ENCODE results near the gene CDH4. TPM values are rescaled to one million over a fixed set of nuclear protein-coding genes. Genes with fewer than 3 reads are reported as not detected.

CDH4 gene
- total and polyA plus RNA-seq, 2 of the 4 experiments (the other 2 are of a cell fraction), result 1.6 to 3.5 TPM

- no peak for TF ChIP-seq NFE2L2 (IDR thresholded peaks at IDR 0.05; ENCODE audit: low read depth, low read length)
- no peak for TF ChIP-seq CTCF (conservative IDR thresholded peaks at IDR 0.05; ENCODE audit: low read depth, low read length)
- no peak for TF ChIP-seq SMC3 (IDR thresholded peaks at IDR 0.05; ENCODE audit: low read depth, low read length)
- TF ChIP-seq CHD1 (IDR thresholded peaks at IDR 0.05; ENCODE audit: low read depth, low read length), result no peak
- no peak for TF ChIP-seq USF2 (IDR thresholded peaks at IDR 0.05; ENCODE audit: low read depth, low read length)
- TF ChIP-seq FOS (IDR thresholded peaks at IDR 0.05; ENCODE audit: low read depth, low read length), result no peak
- no peak for TF ChIP-seq CEBPB (IDR thresholded peaks at IDR 0.05; ENCODE audit: low read depth, low read length)
- no peak for TF ChIP-seq BHLHE40 (IDR thresholded peaks at IDR 0.05; ENCODE audit: low read depth, low read length)
- no TSS peak for BruUV-seq (replicated peaks)
Measured at GRCh38 chr20:61663521-61664425, 411.7 kb downstream of the CDH4 start.

More at GRCh38 chr20:61663521-61664425, 411.7 kb downstream of the CDH4 start:
- Histone ChIP-seq H3K56ac (ENCODE audit: extremely low read depth, insufficient read depth, low read length) (no peak overlapping the region), H2BK120ac (ENCODE audit: low read depth, low read length) (no peak overlapping the region), H3K4me3 (ENCODE audit: insufficient read depth, low read depth, low read length) (no peak overlapping the region), H2AK9ac (replicated peaks; ENCODE audit: low read depth, low read length, poor library complexity) (no peak overlapping the region), H3K23ac (ENCODE audit: low read depth, low read length) (no peak overlapping the region), H3K18ac (ENCODE audit: low read depth, low read length) (no peak overlapping the region), H3K4ac (ENCODE audit: low read depth, low read length) (no peak overlapping the region), H2AFZ (replicated peaks; ENCODE audit: low read length, poor library complexity) (peak overlapping the region; percentile 58), H3K27ac (ENCODE audit: insufficient read depth, low read length) (no peak overlapping the region), H2AK5ac (ENCODE audit: low read depth, low read length) (no peak overlapping the region), H4K91ac (ENCODE audit: insufficient read depth, low read depth, low read length) (no peak overlapping the region), H3K9me3 (ENCODE audit: control insufficient read depth, insufficient read depth, low read length) (peaks cover 4% of the 10 kb centered on the region; the same call in 1 of the 2 replicates), H3K36me3 (ENCODE audit: control insufficient read depth, insufficient read depth, low read length) (no peaks in the 10 kb centered on the region), H3K27me3 (ENCODE audit: control insufficient read depth, insufficient read depth, low read length) (no peaks in the 10 kb centered on the region; the same call in 1 of the 2 replicates), H4K8ac (ENCODE audit: low read depth in 2 of 2, low read length in 2 of 2) (no peak overlapping the region), H3K9ac (ENCODE audit: low read depth, low read length) (no peak overlapping the region), H3K14ac (replicated peaks; ENCODE audit: low read depth, low read length) (no peak overlapping the region), H3K4me1 (ENCODE audit: control insufficient read depth, insufficient read depth, low read length) (no peaks in the 10 kb centered on the region), H2BK5ac (ENCODE audit: low read depth, low read length, poor library complexity, severe bottlenecking) (no peak overlapping the region), H3K79me1 (ENCODE audit: low read depth in 1 of 2, low read length in 2 of 2) (no peaks in the 10 kb centered on the region), H4K20me1 (ENCODE audit: insufficient read depth, low read length) (no peaks in the 10 kb centered on the region), H4K5ac (ENCODE audit: low read depth, low read length) (no peak overlapping the region), H3K9me1 (ENCODE audit: insufficient read depth, low read length) (no peaks in the 10 kb centered on the region), H2BK15ac (ENCODE audit: low read depth, low read length) (no peak overlapping the region), H2BK20ac (ENCODE audit: low read depth, low read length) (no peak overlapping the region), H3K4me2 (ENCODE audit: low read depth, low read length) (no peak overlapping the region)
- POLR2A ChIA-PET (ENCODE audit: unreplicated experiment), result no interaction called here
- intact Hi-C loops (cut with micrococcal nuclease) (no loop called here), dilution Hi-C loops (cut with HindIII; ENCODE audit: low sequenced_read_pairs, unreplicated experiment) (no loop called here), in situ Hi-C loops (cut with MboI; ENCODE audit: low sequenced_read_pairs) (no loop called here)
- CTCF ChIA-PET, result interaction anchor here (0.7 kb wide), 1 partner anchor 9 kb away, joined by 3 read pairs; no protein-coding TSS in a partner anchor
- 83% methylated on average over 12 of the region's 30 CpGs; no CpG with 5 or more reads in 1 of the 2 experiments for WGBS, 2 experiments (ENCODE audit: extremely low coverage in 2 of 2, insufficient read length in 1 of 2)
- no peak for ATAC-seq (ENCODE audit: low read depth)
- DNase-seq, result no peak

All from IMR-90 (cell line).